ENCODE measurements around the gene UTP11. TPM values are rescaled to one million over a fixed set of nuclear protein-coding genes. Genes with fewer than 3 reads are reported as not detected.
"Not testable (repeated sequence)": the region's sequence is repeated elsewhere in the genome, so short reads cannot be mapped to it uniquely, and the experiment has no call there.

Gene UTP11
- 106 and 108 TPM in 2 replicates for total RNA-seq

DNA sequence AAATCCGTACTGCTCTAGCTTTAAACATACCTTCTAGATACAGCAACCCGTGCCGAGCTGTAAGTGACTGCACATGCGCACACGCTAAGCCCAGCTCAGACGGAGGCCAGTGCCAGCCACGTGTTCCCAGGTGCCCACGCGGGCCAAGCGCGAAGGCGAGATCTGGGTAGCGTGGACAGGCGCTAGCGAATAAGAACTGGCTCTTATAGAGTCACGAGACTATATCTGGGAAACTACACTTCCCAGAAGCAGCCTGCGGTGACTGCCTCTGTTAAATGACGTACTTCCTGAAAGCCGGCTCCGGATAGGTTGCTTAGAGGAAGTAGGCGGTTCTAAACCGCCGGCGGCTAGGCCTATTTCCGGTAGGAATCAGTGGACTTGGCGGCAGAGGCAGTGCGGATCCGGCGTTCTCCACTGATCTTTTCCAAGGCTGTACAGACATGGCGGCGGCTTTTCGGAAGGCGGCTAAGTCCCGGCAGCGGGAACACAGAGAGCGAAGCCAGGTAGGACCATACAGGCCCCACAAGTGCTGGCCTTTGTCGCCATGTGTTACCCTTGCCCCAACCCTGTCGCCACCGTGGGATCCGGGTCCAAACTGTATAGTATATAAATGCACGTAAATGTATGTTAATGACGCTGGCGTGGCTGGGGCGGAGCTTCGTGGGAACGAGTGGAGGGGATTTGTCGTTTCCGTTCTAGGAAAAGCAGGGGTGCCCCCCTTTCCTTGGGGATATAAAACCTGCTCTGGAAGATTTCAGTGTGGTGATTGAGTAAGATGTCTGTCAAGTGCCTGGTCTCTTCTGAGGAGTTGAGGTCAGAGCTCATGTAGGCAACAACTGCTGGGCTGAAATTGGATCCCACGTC lies at the start of gene UTP11:
Gene UTP11 (plus strand): TSS at position 372 of the 864 bp plus-strand sequence. CDS start 69 bp downstream, at position 441.
- H3K27me3 Mint-ChIP-seq (ENCODE audit: insufficient read depth) = no peaks in the 10 kb centered on the region
- H3K9me3 Mint-ChIP-seq = peaks cover 3% of the 10 kb centered on the region
- peak; percentile 87 for DNase-seq (ENCODE audit: low spot score)
- H3K4me1 Mint-ChIP-seq (ENCODE audit: low read depth) = peaks cover 54% of the 10 kb centered on the region
- peaks cover 22% of the 10 kb centered on the region for H3K36me3 Mint-ChIP-seq (ENCODE audit: low read depth)
- intact Hi-C loops (cut with micrococcal nuclease) = loop anchor here (1.0 to 10.0 kb wide), 8 partner anchors 8 to 861 kb away; partner anchors contain the start of genes CDCA8, INPP5B, MYCBP and SF3A3
- H3K4me3 Mint-ChIP-seq = peak within 1 kb of the TSS; percentile 96
- peak within 1 kb of the TSS; percentile 93 for H3K27ac Mint-ChIP-seq

DNA sequence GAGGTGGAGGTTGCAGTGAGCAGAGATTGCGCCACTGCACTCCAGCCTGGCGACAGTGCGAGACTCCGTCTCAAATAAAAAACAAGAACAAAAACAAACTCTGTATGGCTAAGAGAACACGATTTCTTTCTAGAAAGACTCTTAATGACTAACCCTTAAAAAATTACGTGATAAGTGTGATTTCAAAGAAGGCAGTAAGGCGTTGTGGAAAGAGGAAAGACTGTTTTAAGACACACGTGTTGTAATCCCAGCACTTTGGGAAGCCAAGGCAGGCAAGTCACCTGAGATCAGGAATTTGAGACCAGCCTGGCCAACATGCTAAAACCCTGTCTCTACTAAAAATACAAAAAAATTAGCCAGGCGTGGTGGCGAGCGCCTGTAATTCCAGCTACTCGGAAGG lies 48.4 kb upstream of the UTP11 start:
- H3K9me3 Mint-ChIP-seq; H3K4me3 Mint-ChIP-seq; H3K4me1 Mint-ChIP-seq (ENCODE audit: low read depth); intact Hi-C loops (cut with micrococcal nuclease); DNase-seq (ENCODE audit: low spot score); H3K27me3 Mint-ChIP-seq (ENCODE audit: insufficient read depth); H3K27ac Mint-ChIP-seq: not testable (repeated sequence)
- peaks cover 33% of the 10 kb centered on the region for H3K36me3 Mint-ChIP-seq (ENCODE audit: low read depth)

- H3K36me3 Mint-ChIP-seq (ENCODE audit: low read depth) = peaks cover 36% of the 10 kb centered on the region
- intact Hi-C loops (cut with micrococcal nuclease) = no loop called here
- no peak overlapping the region for H3K27ac Mint-ChIP-seq
- H3K9me3 Mint-ChIP-seq = no peaks in the 10 kb centered on the region
- DNase-seq (ENCODE audit: low spot score) = no peak
- H3K4me3 Mint-ChIP-seq = no peak overlapping the region
- H3K4me1 Mint-ChIP-seq (ENCODE audit: low read depth) = no peaks in the 10 kb centered on the region
- no peaks in the 10 kb centered on the region for H3K27me3 Mint-ChIP-seq (ENCODE audit: insufficient read depth)
Observed at GRCh38 chr1:37965301-37965700, 47.2 kb upstream of the UTP11 start.

- H3K27ac Mint-ChIP-seq; H3K9me3 Mint-ChIP-seq; intact Hi-C loops (cut with micrococcal nuclease); DNase-seq (ENCODE audit: low spot score); H3K27me3 Mint-ChIP-seq (ENCODE audit: insufficient read depth); H3K4me3 Mint-ChIP-seq: not testable (repeated sequence)
- peaks cover 13% of the 10 kb centered on the region for H3K4me1 Mint-ChIP-seq (ENCODE audit: low read depth)
- H3K36me3 Mint-ChIP-seq (ENCODE audit: low read depth) = peaks cover 75% of the 10 kb centered on the region
Observed at GRCh38 chr1:37973684-37974083, 38.9 kb upstream of the UTP11 start.

- H3K27ac Mint-ChIP-seq = no peak overlapping the region
- no peaks in the 10 kb centered on the region for H3K9me3 Mint-ChIP-seq
- DNase-seq (ENCODE audit: low spot score) = no peak
- H3K4me1 Mint-ChIP-seq (ENCODE audit: low read depth) = peaks cover 13% of the 10 kb centered on the region
- intact Hi-C loops (cut with micrococcal nuclease) = no loop called here
- peaks cover 75% of the 10 kb centered on the region for H3K36me3 Mint-ChIP-seq (ENCODE audit: low read depth)
- no peak overlapping the region for H3K4me3 Mint-ChIP-seq
- no peaks in the 10 kb centered on the region for H3K27me3 Mint-ChIP-seq (ENCODE audit: insufficient read depth)
Observed at GRCh38 chr1:37974567-37974966, 38.0 kb upstream of the UTP11 start.

GRCh38 chr1:37975083-37975482 lies 37.5 kb upstream of the UTP11 start:
- not testable (repeated sequence) for H3K27me3 Mint-ChIP-seq (ENCODE audit: insufficient read depth); H3K4me3 Mint-ChIP-seq; H3K9me3 Mint-ChIP-seq; DNase-seq (ENCODE audit: low spot score); H3K27ac Mint-ChIP-seq
- intact Hi-C loops (cut with micrococcal nuclease) = loop anchor here (1.0 kb wide), 1 partner anchor 85 kb away; no protein-coding TSS in a partner anchor
- H3K4me1 Mint-ChIP-seq (ENCODE audit: low read depth) = peaks cover 13% of the 10 kb centered on the region
- H3K36me3 Mint-ChIP-seq (ENCODE audit: low read depth) = peaks cover 77% of the 10 kb centered on the region

DNA sequence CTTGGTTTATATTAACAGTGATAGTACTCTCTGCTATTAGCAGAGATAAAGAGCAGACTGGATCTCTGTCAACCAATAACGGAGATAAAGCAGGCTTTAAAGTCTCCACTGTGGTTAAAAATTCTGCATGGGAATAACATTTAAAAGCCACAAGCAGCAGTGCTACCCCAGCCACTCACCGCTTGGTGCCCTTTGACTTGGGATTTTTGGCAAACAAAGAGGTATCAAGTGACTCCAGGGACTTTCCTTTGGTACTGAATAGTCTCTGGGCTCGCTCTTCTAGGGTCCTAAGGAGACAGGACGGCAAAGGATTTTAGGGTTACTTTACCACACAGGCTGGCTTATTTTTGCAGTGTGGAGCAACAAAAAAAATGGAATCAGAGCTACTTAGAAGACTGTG lies 34.0 kb upstream of the UTP11 start:
- no peak overlapping the region for H3K4me3 Mint-ChIP-seq
- H3K27me3 Mint-ChIP-seq (ENCODE audit: insufficient read depth) = no peaks in the 10 kb centered on the region
- no peaks in the 10 kb centered on the region for H3K4me1 Mint-ChIP-seq (ENCODE audit: low read depth)
- intact Hi-C loops (cut with micrococcal nuclease) = no loop called here
- no peak for DNase-seq (ENCODE audit: low spot score)
- H3K36me3 Mint-ChIP-seq (ENCODE audit: low read depth) = peaks cover 61% of the 10 kb centered on the region
- no peaks in the 10 kb centered on the region for H3K9me3 Mint-ChIP-seq
- H3K27ac Mint-ChIP-seq = no peak overlapping the region

DNA sequence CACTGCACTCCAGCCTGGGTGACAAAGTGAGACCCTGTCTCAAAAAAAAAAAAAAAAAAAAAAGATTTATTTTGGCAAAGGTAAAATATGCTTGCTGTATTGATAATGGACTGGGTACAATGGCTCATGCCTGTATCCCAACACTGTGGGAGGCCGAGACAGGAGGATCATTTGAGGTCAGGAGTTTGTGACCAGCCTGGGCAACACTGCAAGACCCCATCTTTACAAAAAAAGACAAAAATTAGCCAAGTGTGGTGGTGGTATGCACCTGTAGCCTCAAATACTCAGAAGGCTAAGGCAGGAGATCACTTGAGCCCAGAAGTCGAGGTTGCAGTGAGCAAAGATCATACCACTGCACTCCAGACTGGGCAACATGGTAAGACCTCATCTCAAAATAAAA lies 29.0 kb upstream of the UTP11 start:
- Mint-ChIP-seq H3K27me3 (ENCODE audit: insufficient read depth) (no peaks in the 10 kb centered on the region), H3K27ac (no peak overlapping the region), H3K4me1 (ENCODE audit: low read depth) (peaks cover 11% of the 10 kb centered on the region), H3K36me3 (ENCODE audit: low read depth) (peaks cover 53% of the 10 kb centered on the region), H3K9me3 (no peaks in the 10 kb centered on the region), H3K4me3 (no peak overlapping the region)
- intact Hi-C loops (cut with micrococcal nuclease) = no loop called here
- no peak for DNase-seq (ENCODE audit: low spot score)

GRCh38 chr1:37987679-37988078 lies 24.9 kb upstream of the UTP11 start:
- DNase-seq (ENCODE audit: low spot score) = no peak
- Mint-ChIP-seq H3K27ac (no peak overlapping the region), H3K4me1 (ENCODE audit: low read depth) (peaks cover 17% of the 10 kb centered on the region), H3K9me3 (no peaks in the 10 kb centered on the region), H3K36me3 (ENCODE audit: low read depth) (peaks cover 26% of the 10 kb centered on the region), H3K4me3 (peak overlapping the region; percentile 96), H3K27me3 (ENCODE audit: insufficient read depth) (no peaks in the 10 kb centered on the region)
- intact Hi-C loops (cut with micrococcal nuclease) = loop anchor here (5.0 kb wide), 1 partner anchor 40 kb away; the partner anchor contains the start of gene INPP5B

GRCh38 chr1:37989361-37989930 lies 23.1 kb upstream of the UTP11 start:
- peak overlapping the region; percentile 94 for H3K27ac Mint-ChIP-seq
- peaks cover 21% of the 10 kb centered on the region for H3K36me3 Mint-ChIP-seq (ENCODE audit: low read depth)
- peak overlapping the region; percentile 96 for H3K4me3 Mint-ChIP-seq
- peak; percentile 41 for DNase-seq (ENCODE audit: low spot score)
- peaks cover 17% of the 10 kb centered on the region for H3K4me1 Mint-ChIP-seq (ENCODE audit: low read depth)
- no peaks in the 10 kb centered on the region for H3K27me3 Mint-ChIP-seq (ENCODE audit: insufficient read depth)
- no peaks in the 10 kb centered on the region for H3K9me3 Mint-ChIP-seq
- intact Hi-C loops (cut with micrococcal nuclease) = loop anchor here (5.0 kb wide), 1 partner anchor 42 kb away; the partner anchor contains the start of gene INPP5B

GRCh38 chr1:37994886-37995566 lies 17.5 kb upstream of the UTP11 start:
- Mint-ChIP-seq H3K27ac (peak overlapping the region; percentile 82), H3K9me3 (no peaks in the 10 kb centered on the region), H3K27me3 (ENCODE audit: insufficient read depth) (no peaks in the 10 kb centered on the region), H3K4me1 (ENCODE audit: low read depth) (peaks cover 42% of the 10 kb centered on the region), H3K36me3 (ENCODE audit: low read depth) (peaks cover 21% of the 10 kb centered on the region), H3K4me3 (peak overlapping the region; percentile 83)
- DNase-seq (ENCODE audit: low spot score) = no peak
- intact Hi-C loops (cut with micrococcal nuclease) = no loop called here

GRCh38 chr1:37995751-37996345 lies 16.7 kb upstream of the UTP11 start:
- peaks cover 46% of the 10 kb centered on the region for H3K4me1 Mint-ChIP-seq (ENCODE audit: low read depth)
- peaks cover 21% of the 10 kb centered on the region for H3K36me3 Mint-ChIP-seq (ENCODE audit: low read depth)
- no peaks in the 10 kb centered on the region for H3K27me3 Mint-ChIP-seq (ENCODE audit: insufficient read depth)
- intact Hi-C loops (cut with micrococcal nuclease) = no loop called here
- H3K4me3 Mint-ChIP-seq = peak overlapping the region; percentile 83
- H3K27ac Mint-ChIP-seq = no peak overlapping the region
- H3K9me3 Mint-ChIP-seq = no peaks in the 10 kb centered on the region
- no peak for DNase-seq (ENCODE audit: low spot score)

Data from activated T-helper 1 cell treated with anti-CD3 and anti-CD28 coated beads, Interleukin-12 subunit alpha, Interleukin-12 subunit beta, Interleukin-2, Interleukin-4 antibody, amounts not matched to agents 30 ng/mL and 10 ng/mL and 1 ng/mL, durations not matched to agents 14 hours and 24 hours and 36 hours (primary cell).